GM19395 (cell line): Measurements from ENCODE around the gene GALNT12.

Source experiments
- ATAC-seq: cut with Tn5 transposase; IDR thresholded peaks from one replicate; pipeline ENCODE4 v1.9.1; 2021; ENCODE audit warnings: mild to moderate bottlenecking, moderate library complexity; ENCODE audit not compliant: unreplicated experiment

GALNT12 gene

DNA sequence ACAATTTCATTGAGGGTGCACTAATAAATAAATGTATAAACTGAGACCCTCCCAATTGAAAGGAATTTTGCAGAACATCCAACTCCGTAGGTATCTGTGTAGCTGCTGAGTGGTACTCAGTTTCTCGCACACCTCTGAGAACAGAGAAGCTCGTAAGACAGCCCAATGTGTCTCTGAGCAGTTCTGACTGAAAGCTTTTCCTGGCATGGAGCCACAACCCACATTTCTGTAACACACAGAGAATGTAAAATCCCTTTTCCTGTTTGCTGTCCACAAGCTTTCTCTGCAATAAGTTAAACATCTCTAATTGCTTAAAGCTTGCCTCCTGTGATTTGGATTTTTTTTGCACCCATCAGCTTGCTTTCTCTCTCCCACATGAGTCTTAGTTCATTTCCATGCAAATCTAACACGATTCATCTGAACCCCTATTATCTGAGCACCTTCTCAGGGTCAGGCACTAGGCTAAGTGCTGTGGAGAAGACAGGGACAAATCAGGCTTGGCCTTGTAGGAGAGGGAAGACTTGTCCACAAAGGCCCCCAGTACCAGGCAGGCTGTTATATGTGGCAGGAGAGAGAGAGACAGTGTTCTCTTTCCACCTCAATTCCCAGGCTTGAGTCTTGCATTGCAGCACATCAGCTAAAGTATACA lies 92.1 kb downstream of the GALNT12 start:
- no peak for ATAC-seq
